Stomach (tissue), 9 donors: ENCODE measurements around the gene ZDHHC13. TPM values are rescaled to one million over a fixed set of nuclear protein-coding genes. Genes with fewer than 3 reads are reported as not detected.

Source experiments
- DNase-seq, 2 donors: peaks; one replicate each; pipeline versions ENCODE4 v3.0.0 to v3.0.0-alpha.2; 2013 to 2019
- H3K27ac ChIP-seq, 5 donors: fragments of 200-600 bp in 4 of 5; sonication (generic) in 4 of 5; one replicate each; pipeline ENCODE4 v1.5.1; 2013 to 2019; ENCODE audit warnings: mild to moderate bottlenecking in 1 of 5, moderate library complexity in 1 of 5
- H3K27me3 ChIP-seq, 3 donors: fragments of 200-600 bp; sonication (generic); one replicate each; pipeline ENCODE4 v1.5.1; 2017 to 2019; ENCODE audit warnings: mixed run types in 1 of 3
- H3K36me3 ChIP-seq, 4 donors: fragments of 200-600 bp; sonication (generic); 1 replicate in 3 of 4; 2 replicates in 1 of 4; pipeline ENCODE4 v1.5.1; 2016 to 2019
- H3K4me1 ChIP-seq, 4 donors: fragments of 200-600 bp; sonication (generic); one replicate each; pipeline ENCODE4 v1.5.1; 2016 to 2019
- H3K4me3 ChIP-seq, 4 donors: fragments of 200-600 bp; sonication (generic) in 3 of 4; one replicate each; pipeline ENCODE4 v1.5.1; 2016 to 2019; ENCODE audit warnings: mild to moderate bottlenecking in 1 of 4
- H3K9me3 ChIP-seq, 4 donors: fragments of 200-600 bp; sonication (generic); one replicate each; pipeline ENCODE4 v1.5.1; 2016 to 2019
- EP300 ChIP-seq: sonication (generic); formaldehyde crosslinking; IDR thresholded peaks from one replicate; pipeline ENCODE4 v1.6.1; 2017; ENCODE audit warnings: antibody characterized with exemption
- POLR2A ChIP-seq, 4 donors: fragments of 450-650 bp; IDR thresholded peaks; one replicate each; pipeline ENCODE4 v1.6.1; 2016; ENCODE audit warnings: antibody characterized with exemption in 4 of 4, control low read depth in 2 of 4, mild to moderate bottlenecking in 1 of 4, moderate library complexity in 1 of 4
- POLR2AphosphoS5 ChIP-seq, 3 donors: sonication (generic); formaldehyde crosslinking; IDR thresholded peaks; one replicate each; pipeline ENCODE4 v1.6.1; 2016; ENCODE audit warnings: antibody characterized with exemption in 3 of 3
- WGBS, 5 donors: extraction: QIAGEN DNeasy Blood & Tissue Kit in 3 of 5; methylation state at CpG; one replicate each; pipeline versions ENCODE4 v1.1.5 to v1.1.7; 2013 to 2018; 5-methylcytosine and 5-hydroxymethylcytosine counted together
- intact Hi-C: fragments of 100-400 bp; cut with DNase I; formaldehyde crosslinking; loops from one replicate; pipeline ENCODE4 v1.15.1; 2023; ENCODE audit warnings: low total_unique reads
- polyA plus RNA-seq, 3 donors: library from polyadenylated mRNA; stranded (reverse); fragments of 200-250 nt; gene quantifications; one replicate each; pipeline ENCODE4 v1.2.3, GENCODE V29; 2013
- total RNA-seq, 5 donors: library from RNA; depleted of rRNA; stranded (reverse); fragments of >200 nt; gene quantifications; one replicate each; pipeline versions ENCODE4 v1.1.0 to v1.2.3, GENCODE V29; 2014 to 2016
- TF ChIP-seq, protein P1 (sequence below), 7 experiments: fragments of 450-650 bp in 4 of 7; fragments of 200-600 bp in 3 of 7; sonication (generic) in 3 of 7; IDR thresholded peaks; one replicate each; pipeline ENCODE4 v1.5.1; 2016 to 2019; ENCODE audit warnings: antibody characterized with exemption in 7 of 7, control low read depth in 2 of 7, mild to moderate bottlenecking in 1 of 7
- donor health status: healthy with polysubstance abuse.
- donor health status: Bipolar disorder and iron deficiency.
- donor health status: healthy.

ZDHHC13 gene
- total and polyA plus RNA-seq, 8 donors: 5.5 to 43.9 (median 19.5) TPM

DNA sequence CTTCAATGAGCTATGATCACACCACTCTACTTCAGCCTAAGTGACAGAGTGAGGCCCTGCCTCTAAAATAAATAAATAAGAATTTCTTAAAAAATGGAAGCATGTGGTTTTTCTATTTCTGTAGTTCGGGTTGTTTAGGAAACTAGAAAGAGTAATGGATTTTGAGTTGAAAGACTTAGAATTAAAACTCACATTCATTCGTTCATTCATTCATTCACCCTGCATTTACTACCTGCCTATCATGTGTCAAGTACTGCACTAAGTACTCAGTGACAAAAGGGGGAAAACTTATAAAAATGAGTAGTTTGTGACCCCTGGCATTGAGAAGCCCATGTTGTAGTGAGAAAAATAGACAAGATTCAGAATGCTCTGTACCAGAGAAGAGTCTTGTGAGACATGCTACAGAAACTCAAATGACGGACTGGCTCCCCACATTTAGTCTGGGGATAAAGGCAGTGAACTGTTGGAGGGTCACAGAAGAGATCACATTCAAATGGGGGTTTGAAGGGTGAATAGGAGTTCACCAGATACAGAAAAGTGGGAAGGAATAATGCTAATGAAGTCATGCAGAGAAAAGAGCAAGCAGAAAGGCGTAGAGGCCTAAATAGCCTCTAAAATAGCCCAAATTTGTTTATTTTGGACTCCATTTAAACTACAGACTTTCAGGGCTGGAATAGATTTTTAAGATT, 77.8 kb downstream of the ZDHHC13 start:
- H3K36me3 ChIP-seq: no peaks in the 10 kb centered on the region
- peaks cover 0 to 7% (median 2%) of the 10 kb centered on the region in 4 donors for H3K4me1 ChIP-seq
- H3K9me3 ChIP-seq: no peaks in the 10 kb centered on the region
- 87 to 92% (median 91%) methylated on average over 4 of the region's 4 CpGs for WGBS, 5 donors
- no peak overlapping the region for H3K27ac ChIP-seq
- no peaks in the 10 kb centered on the region for H3K27me3 ChIP-seq
- intact Hi-C loops: no loop called here
- no peak for TF ChIP-seq POLR2A (IDR thresholded peaks at IDR 0.05)
- TF ChIP-seq POLR2AphosphoS5 (IDR thresholded peaks at IDR 0.05): no peak
- TF ChIP-seq, protein P1, sequence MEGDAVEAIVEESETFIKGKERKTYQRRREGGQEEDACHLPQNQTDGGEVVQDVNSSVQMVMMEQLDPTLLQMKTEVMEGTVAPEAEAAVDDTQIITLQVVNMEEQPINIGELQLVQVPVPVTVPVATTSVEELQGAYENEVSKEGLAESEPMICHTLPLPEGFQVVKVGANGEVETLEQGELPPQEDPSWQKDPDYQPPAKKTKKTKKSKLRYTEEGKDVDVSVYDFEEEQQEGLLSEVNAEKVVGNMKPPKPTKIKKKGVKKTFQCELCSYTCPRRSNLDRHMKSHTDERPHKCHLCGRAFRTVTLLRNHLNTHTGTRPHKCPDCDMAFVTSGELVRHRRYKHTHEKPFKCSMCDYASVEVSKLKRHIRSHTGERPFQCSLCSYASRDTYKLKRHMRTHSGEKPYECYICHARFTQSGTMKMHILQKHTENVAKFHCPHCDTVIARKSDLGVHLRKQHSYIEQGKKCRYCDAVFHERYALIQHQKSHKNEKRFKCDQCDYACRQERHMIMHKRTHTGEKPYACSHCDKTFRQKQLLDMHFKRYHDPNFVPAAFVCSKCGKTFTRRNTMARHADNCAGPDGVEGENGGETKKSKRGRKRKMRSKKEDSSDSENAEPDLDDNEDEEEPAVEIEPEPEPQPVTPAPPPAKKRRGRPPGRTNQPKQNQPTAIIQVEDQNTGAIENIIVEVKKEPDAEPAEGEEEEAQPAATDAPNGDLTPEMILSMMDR (IDR thresholded peaks at IDR 0.05): no peak
- TF ChIP-seq EP300: no peak
- H3K4me3 ChIP-seq: no peak overlapping the region
- DNase-seq: no peak

DNA sequence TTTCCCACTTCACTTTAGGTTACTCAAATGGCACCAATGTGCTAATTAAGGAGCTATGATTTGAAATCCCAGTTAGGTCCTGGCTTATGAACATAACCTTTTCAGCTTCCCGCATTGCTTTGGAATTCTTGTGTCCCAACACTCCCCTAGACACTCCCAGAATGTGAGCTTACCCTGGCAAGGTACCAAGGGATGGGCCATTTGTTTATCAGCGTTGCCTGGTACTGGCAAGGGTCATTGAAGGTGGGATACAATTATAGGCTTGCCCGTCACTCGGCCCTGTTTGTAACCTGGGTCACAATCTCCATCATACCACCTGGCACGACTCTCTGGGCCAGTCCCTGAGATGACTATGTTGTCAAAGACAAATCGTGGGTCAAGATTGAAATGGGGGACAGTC, 79.5 kb downstream of the ZDHHC13 start:
- H3K27ac ChIP-seq: no peak overlapping the region
- DNase-seq: no peak

GRCh38 chr11:19199048-19199447, 82.1 kb downstream of the ZDHHC13 start:
- 33 to 72% (median 69%) methylated on average over 7 of the region's 7 CpGs for WGBS, 5 donors
- TF ChIP-seq POLR2A (IDR thresholded peaks at IDR 0.05): no peak
- TF ChIP-seq POLR2AphosphoS5 (IDR thresholded peaks at IDR 0.05): no peak
- TF ChIP-seq, protein P1 (IDR thresholded peaks at IDR 0.05): no peak
- no peak for TF ChIP-seq EP300
- peak; percentile 29 to 58 for DNase-seq
- intact Hi-C loops: no loop called here
- Histone ChIP-seq H3K4me1 (peaks cover 0 to 19% (median 8%) of the 10 kb centered on the region in 4 donors), H3K9me3 (no peaks in the 10 kb centered on the region), H3K4me3 (no peak overlapping the region), H3K36me3 (no peaks in the 10 kb centered on the region), H3K27ac (peak overlapping the region; percentile 16 to 58 (median 41)), H3K27me3 (no peaks in the 10 kb centered on the region)

More for the DNA sequence above, 79.5 kb downstream of the ZDHHC13 start:
- intact Hi-C loops: no loop called here
- H3K9me3 ChIP-seq: no peaks in the 10 kb centered on the region
- 69 to 84% (median 81%) methylated on average over 6 of the region's 6 CpGs for WGBS, 5 donors
- no peak for TF ChIP-seq POLR2AphosphoS5 (IDR thresholded peaks at IDR 0.05)
- TF ChIP-seq EP300: no peak
- TF ChIP-seq, protein P1 (IDR thresholded peaks at IDR 0.05): no peak
- no peak for TF ChIP-seq POLR2A (IDR thresholded peaks at IDR 0.05)
- H3K36me3 ChIP-seq: no peaks in the 10 kb centered on the region
- H3K27me3 ChIP-seq: no peaks in the 10 kb centered on the region
- H3K4me1 ChIP-seq: peaks cover 0 to 19% (median 8%) of the 10 kb centered on the region in 4 donors
- H3K4me3 ChIP-seq: no peak overlapping the region

- DNase-seq: peak in 1 of 2 donors; percentile 64
- Histone ChIP-seq H3K4me3 (no peak overlapping the region), H3K9me3 (no peaks in the 10 kb centered on the region), H3K4me1 (peaks cover 0 to 19% (median 8%) of the 10 kb centered on the region in 4 donors), H3K27ac (peak overlapping the region in 4 of 5 donors; percentile 16 to 58 (median 48)), H3K27me3 (no peaks in the 10 kb centered on the region), H3K36me3 (no peaks in the 10 kb centered on the region)
- intact Hi-C loops: no loop called here
- TF ChIP-seq EP300 (no peak), POLR2A (IDR thresholded peaks at IDR 0.05) (no peak), POLR2AphosphoS5 (IDR thresholded peaks at IDR 0.05) (no peak)
- TF ChIP-seq, protein P1 (IDR thresholded peaks at IDR 0.05): no peak
- 3 to 20% (median 5%) methylated on average over 3 of the region's 3 CpGs for WGBS, 5 donors
Observed at GRCh38 chr11:19199771-19200170, 82.8 kb downstream of the ZDHHC13 start.
